NCI-H1092 (cell line): Measurements from ENCODE around the gene MLH3.
"Not testable (repeated sequence)": the region's sequence is repeated elsewhere in the genome, so short reads cannot be mapped to it uniquely, and the experiment has no call there.

ENCODE experiments used
- DNase-seq: peaks from one replicate; lab custom pipeline; 2025; lab: John Stamatoyannopoulos, UW

MLH3 gene

DNA sequence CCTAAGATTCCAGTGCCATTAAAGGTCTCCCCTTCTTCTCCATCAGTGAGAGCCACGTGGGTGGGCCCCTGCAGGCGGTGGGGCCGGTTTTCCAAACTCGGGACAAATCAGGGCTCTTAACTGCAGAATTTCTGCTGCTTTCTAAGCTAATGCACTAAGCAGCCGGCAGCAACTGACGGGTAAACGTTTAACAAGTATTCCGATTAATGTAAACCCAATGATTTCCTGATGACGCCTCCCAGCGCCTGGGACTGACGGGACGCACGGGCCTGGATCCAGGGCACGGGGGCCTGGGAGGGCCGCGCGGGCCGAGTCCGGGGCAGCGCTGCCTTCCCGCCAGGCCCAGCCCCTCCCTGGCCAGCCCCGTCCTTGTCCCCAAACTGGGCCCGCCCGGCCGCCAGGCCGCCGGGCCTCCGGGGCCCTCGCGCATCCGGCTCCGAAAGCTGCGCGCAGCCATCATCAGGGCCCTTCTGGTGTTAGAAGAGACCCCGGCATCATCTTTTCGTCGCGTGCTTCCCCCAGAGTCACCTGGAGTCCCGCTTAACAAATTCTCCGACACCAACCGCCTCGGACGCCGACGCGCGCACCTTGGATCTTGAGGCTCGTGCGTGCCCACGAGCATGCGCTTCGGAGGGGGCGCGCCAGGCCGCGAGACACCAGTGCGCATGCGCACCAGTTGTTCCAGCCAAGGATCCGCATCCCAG is at the start of gene MLH3:
Gene MLH3 (minus strand): TSS at position 616 of the 704 bp plus-strand sequence. CDS start 1,812 bp downstream, outside the sequence.
- peak; percentile 83 for DNase-seq

- no peak for DNase-seq
These were observed 47.4 kb upstream of the MLH3 start for GRCh38 chr14:75098682-75099081.

DNA sequence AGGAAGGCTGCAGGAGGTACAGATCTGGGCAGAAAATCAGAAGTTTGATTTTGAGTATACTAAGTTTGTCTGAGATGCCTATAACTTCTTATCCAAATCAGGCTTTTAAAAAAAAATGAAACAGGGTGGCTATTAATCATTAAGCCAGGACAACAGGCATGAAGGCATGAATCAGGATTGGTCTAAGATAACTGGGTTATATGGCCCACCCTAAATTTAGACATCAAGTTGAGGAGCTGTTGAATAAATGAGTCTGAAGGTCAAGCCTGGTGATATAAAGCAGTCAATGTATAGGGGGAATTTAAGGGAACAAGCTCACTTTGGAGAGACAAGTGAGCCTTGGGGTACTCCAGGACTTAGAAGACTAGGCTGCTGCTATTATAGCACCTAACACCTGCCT is 46.9 kb upstream of the MLH3 start:
- no peak for DNase-seq

GRCh38 chr14:75096959-75097358 is 45.7 kb upstream of the MLH3 start:
- no peak for DNase-seq

DNA sequence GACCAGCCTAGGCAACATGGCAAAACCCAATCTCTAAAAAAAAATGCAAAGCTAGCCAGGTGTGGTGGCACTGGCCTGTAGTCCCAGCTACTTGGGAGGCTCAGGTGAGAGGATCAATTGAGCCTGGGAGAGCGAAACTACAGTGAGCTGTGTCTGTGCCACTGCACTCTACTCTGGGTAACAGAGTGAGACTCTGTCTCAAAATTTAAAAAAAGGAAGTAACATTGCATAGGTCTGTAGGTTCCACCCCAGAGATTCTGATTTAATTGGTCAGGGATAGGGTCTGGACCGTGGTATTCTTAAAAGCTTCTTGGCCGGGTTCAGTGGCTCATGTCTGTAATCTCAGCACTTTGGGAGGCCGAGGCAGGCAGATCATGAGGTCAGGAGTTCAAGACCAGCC is 44.4 kb upstream of the MLH3 start:
- no peak for DNase-seq

GRCh38 chr14:75094896-75095295 is 43.6 kb upstream of the MLH3 start:
- DNase-seq, result no peak

DNA sequence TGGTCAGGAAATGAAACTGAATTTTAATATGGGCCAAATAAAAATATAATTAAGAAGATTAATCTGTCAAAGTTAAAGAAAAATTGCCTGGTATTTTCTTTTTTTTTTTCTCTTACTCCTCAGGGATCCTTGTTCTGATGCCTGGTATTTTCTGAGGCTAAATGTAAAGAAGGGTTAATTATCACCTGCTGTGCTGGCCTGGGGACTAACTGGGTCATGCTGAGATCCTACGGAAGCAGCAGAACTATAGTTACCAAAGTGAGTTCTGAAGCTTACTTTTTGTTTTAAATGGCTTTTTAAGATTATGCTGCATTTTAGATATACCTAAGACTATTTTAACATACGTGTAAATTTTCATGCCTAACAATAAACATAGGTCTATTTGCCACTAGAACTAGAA is 41.4 kb upstream of the MLH3 start:
- DNase-seq, result no peak

DNA sequence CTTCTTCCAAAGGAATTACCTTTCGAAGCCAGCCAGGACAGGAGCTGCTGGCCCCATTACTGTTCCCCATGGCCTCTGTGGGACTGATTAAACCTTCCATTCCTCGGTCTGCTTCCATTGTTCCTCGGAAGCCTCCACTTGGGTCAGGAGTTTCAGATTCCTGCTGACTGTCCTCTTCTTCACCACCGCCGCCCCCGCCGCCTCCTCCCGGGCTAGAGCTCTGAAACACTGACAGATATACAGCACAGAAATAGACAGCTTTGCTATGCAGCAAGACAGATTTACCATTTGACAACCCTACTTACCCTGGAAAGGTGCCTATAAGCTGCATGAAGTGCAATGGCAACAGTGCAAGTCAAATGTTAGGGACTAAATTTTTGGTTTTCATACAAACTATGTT is 40.0 kb upstream of the MLH3 start:
- no peak for DNase-seq

DNA sequence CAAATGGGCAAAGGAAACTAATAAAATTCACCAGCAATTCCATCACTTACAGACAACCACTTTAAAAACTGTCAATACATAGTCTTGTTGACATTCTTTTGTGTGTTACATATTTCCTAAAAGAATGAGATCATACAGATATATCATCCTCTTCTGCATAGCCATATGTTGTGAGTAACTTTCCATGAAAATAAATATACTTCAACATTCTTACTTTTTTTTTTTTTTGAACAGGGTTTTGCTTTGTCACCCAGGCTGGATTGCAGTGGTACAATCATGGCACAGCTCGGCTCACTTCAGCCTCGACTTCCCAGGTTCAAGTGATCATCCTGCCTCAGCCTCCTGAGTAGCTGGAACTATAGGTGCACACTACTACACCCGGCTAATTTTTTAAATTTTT is 39.1 kb upstream of the MLH3 start:
- DNase-seq, result no peak

GRCh38 chr14:75088566-75089373 is 37.5 kb upstream of the MLH3 start:
- DNase-seq, result peak; percentile 28

- no peak for DNase-seq
These were observed 36.9 kb upstream of the MLH3 start for GRCh38 chr14:75088153-75088552.

GRCh38 chr14:75084513-75084912 is 33.2 kb upstream of the MLH3 start:
- DNase-seq, result no peak

DNA sequence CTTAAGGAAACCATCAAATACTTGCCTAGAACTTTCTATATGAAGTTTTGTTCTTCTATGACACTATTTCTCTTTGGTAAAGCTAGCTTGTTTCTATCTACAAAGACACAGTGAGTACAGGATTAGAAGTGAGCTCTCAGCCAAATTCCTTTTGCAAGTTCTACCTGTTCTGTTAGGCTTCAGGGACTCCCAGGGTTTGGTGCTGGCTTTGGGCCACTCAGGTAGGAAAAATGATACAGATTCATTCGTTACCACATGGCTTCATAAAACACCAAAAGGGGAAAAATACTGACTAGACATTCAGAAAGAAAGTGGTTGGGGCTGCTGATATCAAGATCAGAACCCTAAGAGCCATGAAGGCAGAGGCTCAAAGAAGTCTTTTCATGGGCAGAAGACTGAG is 32.0 kb upstream of the MLH3 start:
- DNase-seq, result no peak

DNA sequence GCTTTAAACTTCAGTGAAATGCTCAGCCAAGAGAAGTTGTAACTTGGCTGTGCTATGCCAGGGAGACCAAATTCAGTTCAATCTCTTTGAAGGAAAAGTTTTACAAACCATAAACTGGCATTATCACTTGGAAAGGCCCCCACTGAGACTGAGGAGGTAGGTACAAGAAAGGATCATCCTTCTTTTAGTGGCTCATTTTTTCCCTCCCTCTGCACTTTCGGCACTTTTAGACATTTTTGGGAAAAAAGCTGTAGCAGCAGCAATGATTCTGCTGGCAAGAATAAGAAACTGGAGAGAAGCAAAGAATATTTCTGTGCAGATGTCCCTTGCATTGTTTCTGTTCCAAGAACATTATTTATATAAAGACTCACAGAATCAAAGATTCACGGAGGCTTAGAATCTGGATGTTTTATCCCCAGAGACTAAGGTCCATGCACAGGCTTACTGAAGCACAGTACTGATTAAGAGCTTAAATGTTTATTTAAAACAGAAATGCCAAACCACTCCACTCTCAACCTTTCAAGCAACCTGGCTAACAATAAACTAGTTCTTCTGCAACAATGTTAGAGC is 30.5 kb upstream of the MLH3 start:
- no peak for DNase-seq

DNA sequence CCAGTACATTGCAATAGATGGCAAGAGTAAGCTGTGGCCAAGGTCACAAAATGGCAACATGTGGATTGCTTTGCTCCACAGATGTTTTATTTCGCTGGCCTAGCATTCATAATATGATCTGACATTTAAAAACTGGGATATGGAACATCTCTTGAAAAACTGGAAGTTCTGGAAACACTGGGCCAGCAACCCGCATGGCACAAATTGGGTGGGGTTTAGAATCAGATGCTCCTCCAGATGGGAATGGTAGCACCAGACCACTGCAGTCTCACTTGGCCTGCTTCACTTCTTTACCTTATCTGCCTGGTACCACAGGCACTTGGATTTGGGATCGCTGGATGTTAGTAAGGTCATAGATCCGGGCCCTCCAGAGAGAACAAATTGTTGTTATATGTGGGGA is 28.3 kb upstream of the MLH3 start:
- no peak for DNase-seq

GRCh38 chr14:75077794-75078193 is 26.5 kb upstream of the MLH3 start:
- no peak for DNase-seq

DNA sequence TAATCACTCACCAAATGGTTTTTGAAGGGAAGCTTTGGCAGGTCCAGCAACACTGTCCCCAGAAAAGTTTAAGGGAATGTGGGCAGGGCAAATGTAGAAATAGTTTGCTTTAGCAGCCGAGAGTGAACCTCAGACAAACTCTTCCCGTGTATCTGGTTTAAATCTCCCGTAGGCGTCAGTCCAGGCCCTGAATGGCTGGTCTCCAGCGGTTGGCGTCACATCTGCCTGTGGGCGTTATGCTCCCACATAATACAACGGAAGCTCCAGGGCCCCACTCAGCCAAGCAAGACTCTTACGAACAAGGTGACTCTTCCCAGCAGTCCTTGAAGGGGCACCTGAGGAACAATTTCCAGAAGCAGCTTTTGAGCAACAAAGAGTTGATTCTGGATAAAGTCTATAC is 19.1 kb upstream of the MLH3 start:
- DNase-seq, result no peak

DNA sequence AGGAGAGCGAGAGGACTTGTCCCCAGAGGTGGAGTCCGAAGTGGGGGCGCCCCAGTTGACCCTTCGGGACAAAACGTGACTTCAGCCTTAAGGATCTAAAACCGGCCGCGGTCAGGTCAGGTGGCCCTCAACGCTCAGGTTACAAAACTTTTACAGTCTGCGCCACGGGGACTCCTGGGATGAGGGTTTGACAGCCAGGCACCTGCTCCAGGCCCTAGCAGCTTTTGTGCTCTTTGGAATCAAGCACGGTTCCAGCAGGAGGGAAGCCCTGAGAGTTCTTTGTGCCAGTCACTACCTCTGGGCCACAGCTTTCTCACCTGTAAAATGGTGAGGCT is 18.5 kb upstream of the MLH3 start:
- no peak for DNase-seq

GRCh38 chr14:75069121-75069810 is 18.0 kb upstream of the MLH3 start, which contains the start of gene ZC2HC1C:
TSS of gene ZC2HC1C (plus strand) at chr14:75069641. CDS start at chr14:75070574, 933 bp downstream.
- DNase-seq, result peak; percentile 93

- DNase-seq, result no peak
These were observed 17.2 kb upstream of the MLH3 start for GRCh38 chr14:75068294-75069120.

DNA sequence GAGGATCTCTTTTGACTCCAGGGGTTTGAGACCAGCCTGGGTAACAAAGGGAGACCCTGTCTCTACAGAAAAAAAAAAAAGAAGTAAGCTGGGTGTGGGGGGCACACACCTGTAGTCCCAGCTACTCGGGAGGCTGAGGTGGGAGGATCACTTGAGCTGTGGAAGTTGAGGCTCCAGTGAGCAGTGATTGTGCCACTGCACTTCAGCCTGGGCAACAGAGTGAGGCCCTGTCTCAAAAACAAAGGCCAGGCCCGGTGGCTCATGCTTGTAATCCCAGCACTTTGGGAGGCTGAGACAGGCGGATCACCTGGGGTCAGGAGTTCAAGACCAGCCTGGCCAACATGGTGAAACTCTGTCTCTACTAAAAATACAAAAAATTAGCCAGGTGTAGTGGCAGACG is 16.5 kb upstream of the MLH3 start:
- not testable (repeated sequence) for DNase-seq

- no peak for DNase-seq
These were observed 15.9 kb upstream of the MLH3 start for GRCh38 chr14:75067212-75067611.
